Duodenal mucosa (tissue), 2 donors: ENCODE measurements around the gene NYAP1.
"Not testable (repeated sequence)": the region's sequence is repeated elsewhere in the genome, so short reads cannot be mapped to it uniquely, and the experiment has no call there.

ENCODE experiments used
- H3K27ac ChIP-seq: one replicate; pipeline ENCODE4 v1.7.0; 2013; ENCODE audit warnings: low read depth, low read length
- H3K27me3 ChIP-seq, 2 donors: one replicate each; pipeline ENCODE4 v1.7.0; 2013; ENCODE audit warnings: low read length in 2 of 2, control low read depth in 1 of 2; ENCODE audit not compliant: insufficient read depth in 2 of 2, control insufficient read depth in 1 of 2
- H3K36me3 ChIP-seq, 2 donors: one replicate each; pipeline ENCODE4 v1.7.0; 2013; ENCODE audit warnings: low read length in 2 of 2, control low read depth in 1 of 2; ENCODE audit not compliant: insufficient read depth in 2 of 2, control insufficient read depth in 1 of 2
- H3K4me1 ChIP-seq, 2 donors: one replicate each; pipeline ENCODE4 v1.7.0; 2013; ENCODE audit warnings: low read length in 2 of 2, control low read depth in 1 of 2; ENCODE audit not compliant: insufficient read depth in 2 of 2, control insufficient read depth in 1 of 2
- H3K4me3 ChIP-seq, 2 donors: one replicate each; pipeline ENCODE4 v1.7.0; 2013; ENCODE audit warnings: low read length in 2 of 2, low read depth in 1 of 2
- H3K9ac ChIP-seq, 2 donors: one replicate each; pipeline ENCODE4 v1.7.0; 2013; ENCODE audit warnings: low read length in 2 of 2, low read depth in 1 of 2
- H3K9me3 ChIP-seq, 2 donors: one replicate each; pipeline ENCODE4 v1.7.0; 2013; ENCODE audit warnings: low read length in 2 of 2, control low read depth in 1 of 2; ENCODE audit not compliant: control insufficient read depth in 1 of 2

The NYAP1 gene

GRCh38 chr7:100443096-100443840 lies 40.5 kb upstream of the NYAP1 start:
- H3K9me3 ChIP-seq = no peaks in the 10 kb centered on the region
- H3K27ac ChIP-seq = no peak overlapping the region
- no peaks in the 10 kb centered on the region for H3K36me3 ChIP-seq
- no peak overlapping the region for H3K9ac ChIP-seq
- H3K4me3 ChIP-seq = no peak overlapping the region
- peaks cover 10 to 11% of the 10 kb centered on the region in 2 donors for H3K4me1 ChIP-seq
- no peaks in the 10 kb centered on the region for H3K27me3 ChIP-seq

GRCh38 chr7:100444311-100445278 lies 39.1 kb upstream of the NYAP1 start:
- Histone ChIP-seq H3K27ac (no peak overlapping the region), H3K9ac (no peak overlapping the region)

GRCh38 chr7:100446040-100446439 lies 37.7 kb upstream of the NYAP1 start:
- Histone ChIP-seq H3K27ac (no peak overlapping the region), H3K9me3 (no peaks in the 10 kb centered on the region), H3K27me3 (no peaks in the 10 kb centered on the region), H3K36me3 (no peaks in the 10 kb centered on the region), H3K9ac (no peak overlapping the region), H3K4me3 (no peak overlapping the region), H3K4me1 (peaks cover 10 to 14% of the 10 kb centered on the region in 2 donors)

More at GRCh38 chr7:100444311-100445278, 39.1 kb upstream of the NYAP1 start:
- H3K4me3 ChIP-seq = no peak overlapping the region
- no peaks in the 10 kb centered on the region for H3K27me3 ChIP-seq
- no peaks in the 10 kb centered on the region for H3K9me3 ChIP-seq
- H3K36me3 ChIP-seq = no peaks in the 10 kb centered on the region
- H3K4me1 ChIP-seq = peaks cover 10 to 11% of the 10 kb centered on the region in 2 donors

DNA sequence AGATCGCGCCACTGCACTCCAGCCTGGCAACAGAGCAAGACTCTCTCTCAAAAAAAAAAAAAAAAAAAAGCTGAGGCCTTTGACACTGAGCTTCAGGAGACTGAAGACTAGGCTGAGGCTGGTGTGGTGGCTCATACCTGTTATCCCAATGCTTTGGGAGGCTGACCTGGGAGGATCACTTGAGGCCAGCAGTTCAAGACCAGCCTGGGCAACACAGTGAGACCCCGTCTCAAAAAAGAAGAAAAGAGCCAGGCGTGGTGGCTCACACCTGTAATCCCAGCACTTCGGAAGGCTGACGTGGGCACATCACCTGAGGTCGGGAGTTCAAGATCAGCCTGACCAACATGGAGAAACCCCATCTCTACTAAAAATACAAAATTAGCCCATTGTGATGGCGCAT lies 36.4 kb upstream of the NYAP1 start:
- H3K27ac ChIP-seq = not testable (repeated sequence)

DNA sequence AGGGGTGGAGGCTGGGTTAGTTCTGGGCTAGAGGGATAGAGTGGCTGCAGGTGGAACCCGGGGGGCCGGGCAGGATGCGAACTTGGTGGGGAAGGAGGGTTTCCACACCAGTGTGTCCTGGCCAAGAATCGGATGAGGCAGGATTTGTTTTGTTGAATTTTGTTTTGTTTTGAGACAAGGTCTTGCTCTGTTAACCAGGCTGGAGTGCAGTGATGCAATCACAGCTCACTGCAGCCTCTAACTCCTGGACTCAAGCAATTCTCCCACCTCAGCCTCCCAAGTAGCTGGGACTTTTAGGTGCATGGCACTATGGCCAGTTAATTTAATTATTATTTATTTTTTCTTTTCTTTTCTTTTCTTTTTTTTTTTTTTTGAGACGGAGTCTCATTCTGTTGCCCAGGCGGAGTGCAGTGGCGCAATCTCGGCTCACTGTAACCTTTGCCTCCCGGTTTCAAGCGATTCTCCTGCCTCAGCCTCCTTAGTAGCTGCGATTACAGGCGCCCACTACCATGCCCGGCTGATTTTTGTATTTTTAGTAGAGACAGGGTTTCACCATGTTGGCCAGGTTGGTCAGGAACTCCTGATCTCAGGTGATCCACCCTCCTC lies 34.4 kb upstream of the NYAP1 start:
- Histone ChIP-seq H3K9me3 (no peaks in the 10 kb centered on the region), H3K4me3 (no peak overlapping the region), H3K36me3 (no peaks in the 10 kb centered on the region), H3K27ac (no peak overlapping the region), H3K4me1 (peaks cover 8 to 12% of the 10 kb centered on the region in 2 donors), H3K27me3 (no peaks in the 10 kb centered on the region), H3K9ac (no peak overlapping the region)

More for the DNA sequence above, 36.4 kb upstream of the NYAP1 start:
- not testable (repeated sequence) for H3K4me3 ChIP-seq, H3K9ac ChIP-seq, H3K27me3 ChIP-seq, H3K36me3 ChIP-seq, H3K9me3 ChIP-seq
- peaks cover 10 to 14% of the 10 kb centered on the region in 2 donors for H3K4me1 ChIP-seq

DNA sequence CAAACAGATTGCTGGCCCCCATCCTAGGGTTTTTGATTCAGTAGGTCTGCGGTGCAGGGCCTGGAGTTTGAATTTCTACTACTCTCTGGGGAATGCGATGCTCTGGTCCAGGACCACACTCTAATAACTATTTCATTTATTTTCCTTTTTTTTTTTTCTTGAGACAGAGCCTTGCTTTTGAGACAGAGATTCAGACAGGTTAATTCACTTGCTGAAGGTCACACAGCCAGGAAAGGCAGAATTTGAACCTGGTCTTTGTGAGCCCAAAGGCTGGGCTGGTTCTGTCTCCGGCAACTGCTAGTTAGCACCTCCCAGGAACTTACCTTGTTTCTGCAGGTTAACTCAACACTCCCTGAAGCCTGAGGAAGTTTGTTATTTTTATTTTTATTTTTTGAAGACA lies 31.2 kb upstream of the NYAP1 start:
- Histone ChIP-seq H3K9ac (no peak overlapping the region), H3K36me3 (no peaks in the 10 kb centered on the region), H3K27ac (no peak overlapping the region), H3K9me3 (no peaks in the 10 kb centered on the region), H3K4me1 (peaks cover 0 to 3% of the 10 kb centered on the region in 2 donors), H3K4me3 (no peak overlapping the region), H3K27me3 (no peaks in the 10 kb centered on the region)

GRCh38 chr7:100453854-100454253 lies 29.9 kb upstream of the NYAP1 start:
- not testable (repeated sequence) for H3K4me1 ChIP-seq, H3K36me3 ChIP-seq, H3K9ac ChIP-seq, H3K9me3 ChIP-seq, H3K4me3 ChIP-seq, H3K27ac ChIP-seq, H3K27me3 ChIP-seq

- Histone ChIP-seq H3K27ac (no peak overlapping the region), H3K4me1 (peaks cover 0 to 1% of the 10 kb centered on the region in 2 donors), H3K9ac (no peak overlapping the region), H3K27me3 (no peaks in the 10 kb centered on the region), H3K9me3 (no peaks in the 10 kb centered on the region), H3K4me3 (no peak overlapping the region), H3K36me3 (no peaks in the 10 kb centered on the region)
These were observed 28.5 kb upstream of the NYAP1 start for GRCh38 chr7:100455206-100455605.

GRCh38 chr7:100456562-100456961 lies 27.2 kb upstream of the NYAP1 start:
- no peak overlapping the region for H3K4me3 ChIP-seq
- no peak overlapping the region for H3K9ac ChIP-seq
- no peak overlapping the region for H3K27ac ChIP-seq
- H3K36me3 ChIP-seq = no peaks in the 10 kb centered on the region
- H3K4me1 ChIP-seq = no peaks in the 10 kb centered on the region
- H3K27me3 ChIP-seq = no peaks in the 10 kb centered on the region
- no peaks in the 10 kb centered on the region for H3K9me3 ChIP-seq

DNA sequence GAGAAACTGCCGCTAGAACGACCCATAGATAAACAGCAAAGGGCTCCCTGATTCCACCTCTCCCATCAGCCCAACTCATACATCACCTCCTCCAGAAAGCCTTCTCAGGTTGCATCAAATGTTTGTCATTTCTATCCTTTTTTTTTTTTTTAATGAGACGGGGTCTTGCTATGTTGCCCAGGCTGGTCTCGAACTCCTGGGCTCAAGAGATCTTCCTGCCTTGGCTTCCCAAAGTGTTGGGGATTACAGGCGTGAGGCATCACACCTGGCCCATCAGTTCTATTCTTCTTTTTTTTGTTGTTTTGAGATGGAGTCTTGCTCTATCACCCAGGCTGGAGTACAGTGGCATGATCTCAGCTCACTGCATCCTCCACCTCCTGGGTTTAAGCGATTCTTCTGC lies 26.7 kb upstream of the NYAP1 start:
- Histone ChIP-seq H3K9ac (no peak overlapping the region), H3K27me3 (no peaks in the 10 kb centered on the region), H3K36me3 (no peaks in the 10 kb centered on the region), H3K4me1 (no peaks in the 10 kb centered on the region), H3K27ac (no peak overlapping the region), H3K4me3 (no peak overlapping the region), H3K9me3 (no peaks in the 10 kb centered on the region)
